Upper lobe of right lung (tissue), 1 donor: ENCODE data around the gene GPR17. TPM values are rescaled to one million over a fixed set of nuclear protein-coding genes. Genes with fewer than 3 reads are reported as not detected.

Source experiments
- ATAC-seq: fragments of 200-7000 bp; cut with Tn5 transposase; one replicate; pipeline ENCODE4 v1.9.1; 2020; ENCODE audit warnings: mild to moderate bottlenecking, moderate library complexity
- DNase-seq: peaks from one replicate; pipeline ENCODE4 v3.0.0-alpha.2; 2020
- H3K27ac ChIP-seq: fragments of 200-600 bp; one replicate; pipeline ENCODE4 v1.8.0; 2022
- H3K27me3 ChIP-seq: fragments of 200-600 bp; one replicate; pipeline ENCODE4 v1.8.0; 2022; ENCODE audit warnings: mild to moderate bottlenecking
- H3K36me3 ChIP-seq: fragments of 200-600 bp; one replicate; pipeline ENCODE4 v1.8.0; 2022
- H3K4me1 ChIP-seq: fragments of 200-600 bp; one replicate; pipeline ENCODE4 v1.8.0; 2022
- H3K4me3 ChIP-seq: fragments of 200-600 bp; one replicate; pipeline ENCODE4 v1.8.0; 2022; ENCODE audit warnings: mild to moderate bottlenecking
- H3K9me3 ChIP-seq: fragments of 200-600 bp; one replicate; pipeline ENCODE4 v1.8.0; 2022
- intact Hi-C: fragments of 100-400 bp; cut with DNase I; formaldehyde crosslinking; loops from one replicate; pipeline ENCODE4 v1.11.0; 2022
- total RNA-seq: library from RNA; stranded (reverse); fragmentation: NEBNext Ultra II Directional; extraction: Animal tissue kit (Norgen Biotek cat#: 25700); gene quantifications from one replicate; pipeline ENCODE4 v1.2.1, GENCODE V29; 2021
- TF ChIP-seq, protein P1 (sequence below): fragments of 200-600 bp; IDR thresholded peaks from one replicate; pipeline ENCODE4 v1.8.0; 2022; ENCODE audit warnings: antibody characterized with exemption
- donor health status: DM: no; HTN: yes; CAD: no; lungs with severe emphysema.

GPR17 gene
- total RNA-seq, 1 donor from 2014 or later, result 0.49 TPM

DNA sequence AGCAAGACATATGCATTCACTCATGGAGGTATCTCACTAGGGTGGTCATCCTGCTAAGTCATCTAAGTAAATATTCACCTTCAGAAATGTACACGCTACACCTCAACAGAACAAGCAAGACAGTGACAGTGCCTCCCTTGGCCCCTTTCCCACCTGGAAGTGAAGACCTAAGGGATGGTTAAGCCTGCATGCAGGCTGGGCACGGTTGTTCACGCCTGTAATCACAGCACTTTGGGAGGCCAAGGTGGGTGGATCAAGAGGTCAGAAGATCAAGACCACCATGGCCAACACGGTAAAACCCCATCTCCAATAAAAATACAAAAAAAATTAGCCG is 25.0 kb downstream of the GPR17 start:
- Histone ChIP-seq H3K27me3 (no peaks in the 10 kb centered on the region), H3K9me3 (no peaks in the 10 kb centered on the region), H3K4me1 (peaks cover 20% of the 10 kb centered on the region), H3K36me3 (no peaks in the 10 kb centered on the region), H3K27ac (no peak overlapping the region), H3K4me3 (peak overlapping the region; percentile 72)
- TF ChIP-seq, protein P1, sequence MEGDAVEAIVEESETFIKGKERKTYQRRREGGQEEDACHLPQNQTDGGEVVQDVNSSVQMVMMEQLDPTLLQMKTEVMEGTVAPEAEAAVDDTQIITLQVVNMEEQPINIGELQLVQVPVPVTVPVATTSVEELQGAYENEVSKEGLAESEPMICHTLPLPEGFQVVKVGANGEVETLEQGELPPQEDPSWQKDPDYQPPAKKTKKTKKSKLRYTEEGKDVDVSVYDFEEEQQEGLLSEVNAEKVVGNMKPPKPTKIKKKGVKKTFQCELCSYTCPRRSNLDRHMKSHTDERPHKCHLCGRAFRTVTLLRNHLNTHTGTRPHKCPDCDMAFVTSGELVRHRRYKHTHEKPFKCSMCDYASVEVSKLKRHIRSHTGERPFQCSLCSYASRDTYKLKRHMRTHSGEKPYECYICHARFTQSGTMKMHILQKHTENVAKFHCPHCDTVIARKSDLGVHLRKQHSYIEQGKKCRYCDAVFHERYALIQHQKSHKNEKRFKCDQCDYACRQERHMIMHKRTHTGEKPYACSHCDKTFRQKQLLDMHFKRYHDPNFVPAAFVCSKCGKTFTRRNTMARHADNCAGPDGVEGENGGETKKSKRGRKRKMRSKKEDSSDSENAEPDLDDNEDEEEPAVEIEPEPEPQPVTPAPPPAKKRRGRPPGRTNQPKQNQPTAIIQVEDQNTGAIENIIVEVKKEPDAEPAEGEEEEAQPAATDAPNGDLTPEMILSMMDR, result no peak
- DNase-seq, result no peak
- intact Hi-C loops, result no loop called here
- no peak for ATAC-seq

DNA sequence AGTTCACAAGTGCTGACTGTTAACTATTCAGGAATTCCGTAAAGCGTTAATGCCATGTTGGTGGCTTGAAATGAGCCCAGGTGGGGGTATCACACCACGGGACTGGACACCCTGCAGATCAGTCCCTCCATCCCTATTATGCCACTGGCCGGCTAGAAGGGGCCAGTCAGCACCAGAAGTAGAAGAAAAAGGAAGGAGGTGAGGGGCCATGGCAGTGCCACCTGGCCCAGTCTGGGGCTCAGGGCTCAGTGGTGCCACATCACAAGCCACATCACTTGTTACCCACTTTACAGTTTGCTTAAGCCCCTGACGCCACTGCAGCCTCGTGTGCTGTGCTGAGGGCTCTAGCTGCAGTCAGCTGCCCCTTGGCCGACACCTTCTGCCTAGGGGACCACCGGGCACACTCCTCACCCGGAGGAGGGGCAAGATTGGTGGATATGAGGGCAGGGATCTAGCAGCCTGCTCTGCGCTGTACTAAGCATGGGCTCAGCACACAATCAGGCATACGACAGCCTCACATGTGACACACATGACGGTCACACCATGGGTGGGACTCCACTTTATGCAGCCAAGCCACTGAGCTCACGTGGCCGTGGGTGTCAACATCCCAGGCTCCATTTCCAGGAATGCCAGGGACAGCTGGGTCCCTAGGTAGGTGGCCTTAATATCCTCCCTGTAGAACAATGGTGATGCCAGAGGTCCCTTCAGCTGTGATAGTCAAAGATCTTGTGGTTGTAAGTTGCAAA is 25.8 kb downstream of the GPR17 start:
- Histone ChIP-seq H3K9me3 (no peaks in the 10 kb centered on the region), H3K27ac (peak overlapping the region; percentile 86), H3K36me3 (no peaks in the 10 kb centered on the region), H3K4me1 (peaks cover 28% of the 10 kb centered on the region), H3K4me3 (peak overlapping the region; percentile 72), H3K27me3 (no peaks in the 10 kb centered on the region)
- TF ChIP-seq, protein P1, result no peak
- ATAC-seq (peak; percentile 48), DNase-seq (peak; percentile 82)
- intact Hi-C loops, result no loop called here

DNA sequence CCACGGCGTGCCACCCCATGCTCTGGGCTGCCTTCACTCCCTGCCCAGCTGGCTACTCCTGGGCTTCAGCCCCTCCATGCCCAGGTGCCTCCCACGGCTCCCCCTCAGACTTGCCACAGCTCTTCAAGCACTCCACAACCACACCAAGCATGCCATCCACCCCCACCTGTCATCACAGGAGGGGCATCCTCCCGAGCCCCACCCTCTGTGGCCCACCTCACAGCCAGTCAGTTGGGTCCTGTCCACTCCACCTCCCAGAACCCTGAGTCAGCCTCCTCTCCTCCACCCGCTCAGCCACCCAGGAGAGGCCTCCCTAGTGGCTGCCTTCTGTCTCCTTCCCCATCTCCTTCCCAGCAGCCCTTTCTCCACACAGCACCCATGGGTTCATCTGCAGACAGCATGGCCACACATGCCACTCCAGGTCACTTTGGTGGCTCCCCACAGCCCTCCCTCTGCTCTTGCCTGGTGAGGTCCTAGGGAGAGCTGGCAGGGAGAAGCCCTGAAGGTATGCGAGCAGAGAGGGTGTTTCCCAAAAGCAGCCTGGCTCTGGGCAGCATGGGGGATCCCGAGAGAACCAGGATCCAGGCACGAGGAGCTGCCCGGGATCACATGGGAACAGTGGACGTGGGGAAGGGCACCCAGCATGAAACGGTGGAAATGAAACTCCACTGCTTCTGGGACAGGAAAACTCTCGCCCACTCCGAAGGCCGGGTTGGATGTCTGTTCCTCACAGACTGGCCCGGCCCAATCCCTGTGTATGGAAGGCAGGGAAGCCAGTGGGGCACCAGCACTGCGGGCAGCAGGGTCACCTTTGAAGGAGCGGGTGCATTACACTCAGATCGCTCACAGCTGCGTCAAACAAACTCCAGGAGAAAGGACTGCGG is 26.6 kb downstream of the GPR17 start:
- H3K27ac ChIP-seq, result peak overlapping the region; percentile 86
- H3K9me3 ChIP-seq, result no peaks in the 10 kb centered on the region
- peaks cover 29% of the 10 kb centered on the region for H3K4me1 ChIP-seq
- TF ChIP-seq, protein P1, result no peak
- ATAC-seq, result peak; percentile 50
- H3K27me3 ChIP-seq, result no peaks in the 10 kb centered on the region
- no peak for DNase-seq
- H3K36me3 ChIP-seq, result no peaks in the 10 kb centered on the region
- intact Hi-C loops, result no loop called here
- H3K4me3 ChIP-seq, result peak overlapping the region; percentile 72

DNA sequence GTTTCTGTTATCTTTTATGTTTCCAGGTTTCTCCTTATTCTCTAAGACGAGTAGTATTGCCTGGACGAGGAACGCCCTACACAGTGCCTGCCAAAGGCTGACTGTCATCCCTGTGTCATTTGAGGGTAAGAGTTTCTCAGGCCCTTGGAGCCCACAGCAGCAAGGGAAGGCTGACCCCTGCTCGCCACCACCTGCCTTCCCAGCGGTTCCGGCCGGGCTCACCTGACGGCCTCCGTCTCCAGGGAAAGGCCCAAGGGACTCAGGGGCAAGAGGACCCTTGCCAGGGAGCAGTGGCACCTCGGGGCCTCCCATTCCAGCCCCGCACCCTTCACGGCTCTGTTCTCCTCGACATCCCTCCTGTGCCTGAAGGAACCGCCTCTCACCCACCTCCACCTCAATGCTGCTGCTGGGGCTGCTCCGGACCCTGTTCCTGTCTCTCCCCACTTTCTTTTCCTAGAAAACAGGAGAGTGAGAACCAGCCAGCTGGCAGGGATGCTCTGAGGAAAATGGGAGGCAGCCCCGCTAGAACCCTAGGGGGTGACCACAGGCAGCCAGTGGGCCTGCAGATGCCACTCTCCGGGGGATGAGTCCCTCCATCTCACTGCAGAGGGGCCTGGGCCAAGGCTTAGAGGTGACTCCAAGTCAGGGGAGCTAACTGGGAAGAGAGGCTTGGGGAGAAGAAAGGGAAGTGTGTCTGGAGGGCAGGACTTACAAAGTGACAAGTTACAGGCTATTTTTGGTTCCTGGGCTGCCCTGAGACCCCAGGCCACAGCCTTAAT is 27.5 kb downstream of the GPR17 start:
- Histone ChIP-seq H3K27ac (peak overlapping the region; percentile 86), H3K27me3 (no peaks in the 10 kb centered on the region), H3K36me3 (no peaks in the 10 kb centered on the region), H3K9me3 (no peaks in the 10 kb centered on the region), H3K4me1 (peaks cover 29% of the 10 kb centered on the region), H3K4me3 (peak overlapping the region; percentile 72)
- TF ChIP-seq, protein P1, result no peak
- DNase-seq, result no peak
- ATAC-seq, result no peak
- intact Hi-C loops, result no loop called here

DNA sequence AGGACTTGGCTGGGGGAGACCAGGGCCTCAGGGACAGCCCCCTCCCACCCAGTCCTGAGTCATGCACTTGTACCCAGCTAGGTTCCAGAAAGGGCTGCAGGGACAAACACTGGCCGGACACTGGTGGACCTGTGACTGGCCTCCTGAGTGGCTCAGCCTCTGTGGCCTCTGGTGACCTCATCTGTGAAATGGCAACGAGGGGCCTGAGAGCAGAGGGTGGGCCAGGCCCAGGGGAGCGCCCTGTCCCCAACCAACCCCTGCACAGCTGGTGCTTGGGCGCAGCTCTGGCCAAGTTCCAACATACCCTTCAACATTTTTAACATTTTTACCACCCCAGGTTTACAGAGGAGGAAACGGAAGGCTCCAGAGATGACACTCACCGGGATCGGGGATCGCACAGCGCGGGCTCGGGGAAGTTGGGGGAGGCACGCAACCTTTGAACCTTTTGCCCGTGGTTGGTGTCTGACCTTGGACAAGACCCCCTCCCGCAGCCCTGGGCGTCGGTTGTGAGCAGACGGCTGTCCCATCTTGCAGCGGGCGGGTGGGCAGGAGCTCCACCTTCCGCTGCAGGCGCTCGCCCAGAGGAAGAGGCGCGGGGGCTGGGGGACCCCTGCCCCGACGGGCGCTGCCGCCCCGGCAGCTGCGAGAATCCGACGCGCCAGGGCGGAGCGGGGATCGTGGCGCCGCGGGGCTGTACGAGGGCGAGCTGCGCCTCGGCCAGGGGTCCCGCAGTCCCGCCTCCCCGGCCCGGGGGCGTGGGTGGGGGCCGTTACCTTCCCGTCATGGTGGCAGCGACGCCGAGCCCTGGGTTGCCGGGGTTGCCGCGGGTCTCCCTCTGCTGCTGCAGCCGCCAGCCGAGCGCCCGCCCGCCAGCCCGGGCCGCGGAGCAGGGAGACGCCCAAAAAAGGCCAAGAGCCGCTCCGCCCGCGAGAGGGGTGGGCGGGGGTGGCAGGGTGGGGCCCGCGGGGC is 28.6 kb downstream of the GPR17 start:
- intact Hi-C loops, result no loop called here
- DNase-seq (no peak), ATAC-seq (peak; percentile 63)
- Histone ChIP-seq H3K4me1 (peaks cover 29% of the 10 kb centered on the region), H3K36me3 (no peaks in the 10 kb centered on the region), H3K27ac (peak overlapping the region; percentile 86), H3K9me3 (no peaks in the 10 kb centered on the region), H3K4me3 (peak overlapping the region; percentile 72), H3K27me3 (no peaks in the 10 kb centered on the region)
- TF ChIP-seq, protein P1, result no peak
